Measurements from ENCODE around the gene TCP11L2.
A peak's percentile ranks its signal among the peaks of the same experiment; 100 is the strongest.

Gene TCP11L2

GRCh38 chr12:106345746-106346145, 43.2 kb downstream of the TCP11L2 start:
- 79% methylated on average over 2 of the region's 5 CpGs for WGBS (ENCODE audit: insufficient coverage)
- Histone ChIP-seq H3K27ac (ENCODE audit: insufficient read depth in 1 of 2, low read depth in 1 of 2, low read length in 2 of 2, poor library complexity in 1 of 2, severe bottlenecking in 2 of 2) (no peak overlapping the region), H3K4me3 (ENCODE audit: control insufficient read depth in 1 of 7, extremely low read depth in 1 of 7, insufficient read depth in 4 of 7, low read depth in 2 of 7, low read length in 6 of 7) (no peak overlapping the region), H3K4me1 (ENCODE audit: control extremely low read depth in 1 of 4, control insufficient read depth in 4 of 4, insufficient read depth in 4 of 4, low read length in 3 of 4) (no peaks in the 10 kb centered on the region), H3K36me3 (ENCODE audit: control insufficient read depth in 4 of 4, insufficient read depth in 4 of 4, low read length in 3 of 4) (peaks cover 3 to 51% (median 17%) of the 10 kb centered on the region in 4 experiments), H3K9me3 (ENCODE audit: control extremely low read depth in 1 of 5, control insufficient read depth in 4 of 5, insufficient read depth in 2 of 5, low read depth in 1 of 5, low read length in 4 of 5) (no peaks in the 10 kb centered on the region), H3K27me3 (replicated peaks in 2 of 5; ENCODE audit: control insufficient read depth in 4 of 5, insufficient read depth in 5 of 5, low read length in 4 of 5) (peaks cover 0 to 2% (median 0%) of the 10 kb centered on the region in 5 experiments)
- CTCF ChIA-PET: interaction anchor here (0.8 to 2.6 kb wide), 17 partner anchors 10 to 926 kb away, joined by 3 to 24 read pairs (median 5); partner anchors contain the start of gene POLR3B
- POLR2A ChIA-PET: interaction anchor here (0.5 kb wide), 1 partner anchor 171 kb away, joined by 4 read pairs; no protein-coding TSS in a partner anchor
- peak; percentile 26 to 61 (median 59) for DNase-seq

- Histone ChIP-seq H3K27me3 (replicated peaks in 2 of 5; ENCODE audit: control insufficient read depth in 4 of 5, insufficient read depth in 5 of 5, low read length in 4 of 5) (peaks cover 2 to 11% (median 5%) of the 10 kb centered on the region in 5 experiments), H3K9me3 (ENCODE audit: control extremely low read depth in 1 of 5, control insufficient read depth in 4 of 5, insufficient read depth in 2 of 5, low read depth in 1 of 5, low read length in 4 of 5) (no peaks in the 10 kb centered on the region), H3K4me1 (ENCODE audit: control extremely low read depth in 1 of 4, control insufficient read depth in 4 of 4, insufficient read depth in 4 of 4, low read length in 3 of 4) (no peaks in the 10 kb centered on the region), H3K36me3 (ENCODE audit: control insufficient read depth in 4 of 4, insufficient read depth in 4 of 4, low read length in 3 of 4) (peaks cover 3 to 27% (median 6%) of the 10 kb centered on the region in 4 experiments), H3K27ac (ENCODE audit: insufficient read depth in 1 of 2, low read depth in 1 of 2, low read length in 2 of 2, poor library complexity in 1 of 2, severe bottlenecking in 2 of 2) (no peak overlapping the region), H3K4me3 (ENCODE audit: control insufficient read depth in 1 of 7, extremely low read depth in 1 of 7, insufficient read depth in 4 of 7, low read depth in 2 of 7, low read length in 6 of 7) (no peak overlapping the region)
- POLR2A ChIA-PET: no interaction called here
- CTCF ChIA-PET: interaction anchor here (0.6 to 1.6 kb wide), 5 partner anchors 9 to 266 kb away, joined by 3 to 7 read pairs (median 4); partner anchors contain the start of gene POLR3B
- DNase-seq: no peak
- 100% methylated on average over 1 of the region's 4 CpGs for WGBS (ENCODE audit: insufficient coverage)
Measured at GRCh38 chr12:106348411-106348810, 45.9 kb downstream of the TCP11L2 start.

GRCh38 chr12:106353175-106353574, 50.6 kb downstream of the TCP11L2 start:
- POLR2A ChIA-PET: no interaction called here

GRCh38 chr12:106357549-106358395, 55.2 kb downstream of the TCP11L2 start, which contains the start of gene POLR3B:
Gene POLR3B, plus strand, starts transcription at chr12:106357748. Its CDS starts 132 bp downstream, at chr12:106357880.
- peak; percentile 97 to 99 (median 99) for DNase-seq
- POLR2A ChIA-PET: interaction anchor here (0.6 to 1.8 kb wide), 3 partner anchors 17 to 55 kb away, joined by 3 to 5 read pairs (median 4); no protein-coding TSS in a partner anchor
- WGBS (ENCODE audit: insufficient coverage): 0% methylated on average over 52 of the region's 63 CpGs
- H3K27ac ChIP-seq (ENCODE audit: insufficient read depth in 1 of 2, low read depth in 1 of 2, low read length in 2 of 2, poor library complexity in 1 of 2, severe bottlenecking in 2 of 2): peak within 1 kb of the TSS; percentile 71 to 83
- peaks cover 10 to 20% (median 14%) of the 10 kb centered on the region in 4 experiments for H3K4me1 ChIP-seq (ENCODE audit: control extremely low read depth in 1 of 4, control insufficient read depth in 4 of 4, insufficient read depth in 4 of 4, low read length in 3 of 4)
- H3K9me3 ChIP-seq (ENCODE audit: control extremely low read depth in 1 of 5, control insufficient read depth in 4 of 5, insufficient read depth in 2 of 5, low read depth in 1 of 5, low read length in 4 of 5): no peaks in the 10 kb centered on the region
- H3K36me3 ChIP-seq (ENCODE audit: control insufficient read depth in 4 of 4, insufficient read depth in 4 of 4, low read length in 3 of 4): no peaks in the 10 kb centered on the region
- CTCF ChIA-PET: interaction anchor here (0.9 to 3.6 kb wide), 18 partner anchors 9 to 564 kb away, joined by 3 to 32 read pairs (median 4); no protein-coding TSS in a partner anchor
- peaks cover 0 to 4% (median 0%) of the 10 kb centered on the region in 5 experiments for H3K27me3 ChIP-seq (replicated peaks in 2 of 5; ENCODE audit: control insufficient read depth in 4 of 5, insufficient read depth in 5 of 5, low read length in 4 of 5)
- H3K4me3 ChIP-seq (ENCODE audit: control insufficient read depth in 1 of 7, extremely low read depth in 1 of 7, insufficient read depth in 4 of 7, low read depth in 2 of 7, low read length in 6 of 7): peak within 1 kb of the TSS; percentile 60 to 92 (median 82)

More at GRCh38 chr12:106353175-106353574, 50.6 kb downstream of the TCP11L2 start:
- Histone ChIP-seq H3K4me1 (ENCODE audit: control extremely low read depth in 1 of 4, control insufficient read depth in 4 of 4, insufficient read depth in 4 of 4, low read length in 3 of 4) (peaks cover 3 to 7% (median 4%) of the 10 kb centered on the region in 4 experiments), H3K27me3 (replicated peaks in 2 of 5; ENCODE audit: control insufficient read depth in 4 of 5, insufficient read depth in 5 of 5, low read length in 4 of 5) (peaks cover 2 to 11% (median 8%) of the 10 kb centered on the region in 5 experiments), H3K9me3 (ENCODE audit: control extremely low read depth in 1 of 5, control insufficient read depth in 4 of 5, insufficient read depth in 2 of 5, low read depth in 1 of 5, low read length in 4 of 5) (no peaks in the 10 kb centered on the region), H3K4me3 (ENCODE audit: control insufficient read depth in 1 of 7, extremely low read depth in 1 of 7, insufficient read depth in 4 of 7, low read depth in 2 of 7, low read length in 6 of 7) (no peak overlapping the region), H3K27ac (ENCODE audit: insufficient read depth in 1 of 2, low read depth in 1 of 2, low read length in 2 of 2, poor library complexity in 1 of 2, severe bottlenecking in 2 of 2) (no peak overlapping the region), H3K36me3 (ENCODE audit: control insufficient read depth in 4 of 4, insufficient read depth in 4 of 4, low read length in 3 of 4) (peaks cover 0 to 3% (median 0%) of the 10 kb centered on the region in 4 experiments)
- 94% methylated on average over 6 of the region's 6 CpGs for WGBS (ENCODE audit: insufficient coverage)
- CTCF ChIA-PET: interaction anchor here (0.6 to 1.1 kb wide), 2 partner anchors 35 to 121 kb away, joined by 3 read pairs; no protein-coding TSS in a partner anchor
- DNase-seq: no peak

- DNase-seq: peak; percentile 64 to 83 (median 79)
- Histone ChIP-seq H3K4me3 (ENCODE audit: control insufficient read depth in 1 of 7, extremely low read depth in 1 of 7, insufficient read depth in 4 of 7, low read depth in 2 of 7, low read length in 6 of 7) (peak overlapping the region; percentile 60 to 92 (median 82)), H3K27me3 (replicated peaks in 2 of 5; ENCODE audit: control insufficient read depth in 4 of 5, insufficient read depth in 5 of 5, low read length in 4 of 5) (peaks cover 0 to 4% (median 0%) of the 10 kb centered on the region in 5 experiments), H3K9me3 (ENCODE audit: control extremely low read depth in 1 of 5, control insufficient read depth in 4 of 5, insufficient read depth in 2 of 5, low read depth in 1 of 5, low read length in 4 of 5) (no peaks in the 10 kb centered on the region), H3K27ac (ENCODE audit: insufficient read depth in 1 of 2, low read depth in 1 of 2, low read length in 2 of 2, poor library complexity in 1 of 2, severe bottlenecking in 2 of 2) (peak overlapping the region; percentile 71 to 83), H3K4me1 (ENCODE audit: control extremely low read depth in 1 of 4, control insufficient read depth in 4 of 4, insufficient read depth in 4 of 4, low read length in 3 of 4) (peaks cover 10 to 20% (median 14%) of the 10 kb centered on the region in 4 experiments), H3K36me3 (ENCODE audit: control insufficient read depth in 4 of 4, insufficient read depth in 4 of 4, low read length in 3 of 4) (no peaks in the 10 kb centered on the region)
- WGBS (ENCODE audit: insufficient coverage): 42% methylated on average over 11 of the region's 17 CpGs
- ChIA-PET POLR2A (interaction anchor here (0.6 kb wide), 1 partner anchor 627 kb away, joined by 3 read pairs; no protein-coding TSS in a partner anchor), CTCF (interaction anchor here (0.9 to 3.6 kb wide), 15 partner anchors 10 to 560 kb away, joined by 3 to 32 read pairs (median 4); no protein-coding TSS in a partner anchor)
Measured at GRCh38 chr12:106358396-106359241, 56.1 kb downstream of the TCP11L2 start.

- WGBS (ENCODE audit: insufficient coverage): 98% methylated on average over 5 of the region's 7 CpGs
- no peak overlapping the region for H3K4me3 ChIP-seq (ENCODE audit: control insufficient read depth in 1 of 7, extremely low read depth in 1 of 7, insufficient read depth in 4 of 7, low read depth in 2 of 7, low read length in 6 of 7)
- ChIA-PET POLR2A (no interaction called here), CTCF (interaction anchor here (1.7 kb wide), 1 partner anchor 560 kb away, joined by 8 read pairs; no protein-coding TSS in a partner anchor)
- H3K36me3 ChIP-seq (ENCODE audit: control insufficient read depth in 4 of 4, insufficient read depth in 4 of 4, low read length in 3 of 4): no peaks in the 10 kb centered on the region
- H3K27ac ChIP-seq (ENCODE audit: insufficient read depth in 1 of 2, low read depth in 1 of 2, low read length in 2 of 2, poor library complexity in 1 of 2, severe bottlenecking in 2 of 2): no peak overlapping the region
- H3K9me3 ChIP-seq (ENCODE audit: control extremely low read depth in 1 of 5, control insufficient read depth in 4 of 5, insufficient read depth in 2 of 5, low read depth in 1 of 5, low read length in 4 of 5): no peaks in the 10 kb centered on the region
- no peak for DNase-seq
- H3K4me1 ChIP-seq (ENCODE audit: control extremely low read depth in 1 of 4, control insufficient read depth in 4 of 4, insufficient read depth in 4 of 4, low read length in 3 of 4): peaks cover 10 to 20% (median 14%) of the 10 kb centered on the region in 4 experiments
- no peaks in the 10 kb centered on the region for H3K27me3 ChIP-seq (replicated peaks in 2 of 5; ENCODE audit: control insufficient read depth in 4 of 5, insufficient read depth in 5 of 5, low read length in 4 of 5)
Measured at GRCh38 chr12:106359646-106360399, 57.3 kb downstream of the TCP11L2 start.
